AG10803 (cell line): ENCODE results near the gene PML.
A peak's percentile ranks its signal among the peaks of the same experiment; 100 is the strongest.

ENCODE experiments used
- DNase-seq: peaks from one replicate; pipeline ENCODE4 v3.0.0; 2010; ENCODE audit warnings: low read depth
- H3K4me3 ChIP-seq: 2 replicates; pipeline ENCODE4 v1.5.1; 2011; ENCODE audit warnings: mild to moderate bottlenecking, low read length, control low read depth
- CTCF ChIP-seq: conservative IDR thresholded peaks from 2 replicates; pipeline ENCODE4 v1.5.1; 2011; ENCODE audit warnings: mild to moderate bottlenecking, low read length, control low read depth, inconsistent platforms

PML gene

DNA sequence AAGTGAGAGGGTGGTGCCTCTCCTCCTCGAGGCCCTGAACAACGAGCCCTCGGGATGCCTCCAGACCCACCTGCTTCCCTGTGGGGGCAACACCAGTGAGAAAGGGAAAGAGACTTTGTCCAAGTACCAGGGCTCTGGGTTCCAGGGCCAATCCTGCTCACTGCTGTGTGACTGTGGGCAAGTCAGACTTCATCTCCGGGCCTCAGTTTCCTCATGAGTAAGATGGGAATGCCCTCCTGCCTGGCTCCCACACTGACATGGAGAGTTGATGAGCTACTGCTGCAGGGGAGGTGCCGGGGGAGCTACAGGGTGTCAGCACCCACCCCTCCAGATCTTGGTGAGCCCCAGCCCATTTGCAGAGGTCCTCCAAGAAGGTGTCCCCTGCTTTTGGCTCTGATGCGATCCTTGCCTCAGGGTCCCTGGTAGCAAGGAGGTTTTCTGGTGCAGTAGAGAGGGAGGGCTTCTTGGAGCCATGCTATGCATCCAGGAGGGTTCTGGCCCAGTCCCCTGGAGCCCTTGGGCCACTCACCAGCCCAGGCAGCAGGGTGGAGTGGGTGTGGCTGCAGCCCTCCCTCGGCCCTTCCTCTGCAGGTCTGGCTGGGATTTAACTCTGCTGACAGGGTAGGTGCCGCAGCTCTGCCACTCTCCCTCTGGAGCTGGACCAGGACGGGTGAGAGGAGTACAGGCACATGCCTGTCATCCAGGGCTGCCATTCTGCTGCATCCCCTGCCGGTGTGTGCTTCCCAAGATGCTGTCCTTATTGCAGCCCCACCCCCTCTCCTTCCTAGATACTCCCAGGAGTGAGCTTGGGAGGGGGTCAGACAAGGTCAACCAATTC, 41.4 kb upstream of the PML start:
- no peak for TF ChIP-seq CTCF
- no peak overlapping the region for H3K4me3 ChIP-seq
- no peak for DNase-seq

DNA sequence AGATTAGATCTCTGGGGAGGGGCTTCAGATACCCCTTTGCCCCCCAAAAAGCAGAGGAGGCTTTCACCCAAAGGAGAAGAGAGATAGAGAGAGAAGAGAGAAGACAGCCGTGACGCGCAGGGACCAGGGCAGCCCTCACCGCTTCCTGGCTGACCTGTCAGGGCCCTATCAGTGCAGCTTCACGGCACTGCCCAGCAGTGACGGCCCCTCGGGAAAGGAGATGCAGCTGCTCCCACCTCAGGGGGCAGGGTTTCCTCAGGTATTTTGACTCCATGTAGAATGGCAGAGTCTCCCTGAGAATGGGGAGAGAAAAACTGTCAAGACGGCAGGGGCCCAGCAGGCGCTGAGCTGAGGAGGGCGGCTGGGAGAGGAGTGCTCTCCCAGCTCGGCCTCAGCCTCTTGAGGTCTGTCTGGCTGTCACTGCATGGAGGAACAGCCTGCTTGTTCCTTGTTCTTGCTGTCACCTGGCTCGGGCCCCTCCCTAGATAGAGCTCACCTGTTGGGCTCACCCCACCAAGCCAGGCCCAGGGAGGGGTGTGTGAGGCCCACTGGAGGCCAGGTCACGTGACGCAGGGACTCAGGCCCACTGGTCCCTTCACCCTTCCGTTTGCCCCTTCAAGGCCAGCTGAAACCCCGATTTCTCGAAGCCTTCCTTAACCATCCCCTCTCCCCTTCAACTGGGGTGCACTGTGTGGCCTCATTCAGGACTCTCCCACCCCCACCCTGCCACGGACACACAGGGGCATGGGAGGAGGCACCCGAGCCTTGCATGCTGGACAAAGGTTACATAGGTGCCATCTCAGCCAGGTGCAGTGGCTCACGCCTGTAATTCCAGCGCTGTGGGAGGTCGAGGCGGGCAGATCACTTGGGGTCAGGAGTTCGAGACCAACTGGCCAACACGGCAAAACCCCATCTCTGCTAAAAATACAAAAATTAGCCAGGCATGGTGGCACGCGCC, 40.0 kb upstream of the PML start:
- DNase-seq: no peak
- no peak overlapping the region for H3K4me3 ChIP-seq
- TF ChIP-seq CTCF: no peak

DNA sequence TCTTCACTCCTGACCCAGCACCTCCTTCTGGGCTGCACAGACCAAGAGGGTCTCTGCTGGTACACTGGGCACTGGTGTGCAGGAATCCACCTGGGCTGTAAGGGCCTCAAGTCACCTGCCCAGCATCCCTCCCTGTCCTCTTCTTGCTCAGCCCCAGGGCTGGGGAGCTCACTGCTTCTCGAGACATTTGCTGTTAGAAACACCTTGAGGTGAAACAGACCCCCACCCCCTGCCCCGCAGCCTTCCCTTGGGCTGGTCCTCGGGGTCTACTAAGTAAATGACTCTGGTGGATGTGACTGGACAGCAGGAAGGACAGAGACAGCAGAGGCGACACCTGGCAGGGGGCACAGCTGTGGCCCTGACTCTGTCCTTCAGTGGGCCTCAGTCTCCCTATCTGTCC, 39.2 kb upstream of the PML start:
- H3K4me3 ChIP-seq: no peak overlapping the region
- no peak for DNase-seq
- no peak for TF ChIP-seq CTCF

DNA sequence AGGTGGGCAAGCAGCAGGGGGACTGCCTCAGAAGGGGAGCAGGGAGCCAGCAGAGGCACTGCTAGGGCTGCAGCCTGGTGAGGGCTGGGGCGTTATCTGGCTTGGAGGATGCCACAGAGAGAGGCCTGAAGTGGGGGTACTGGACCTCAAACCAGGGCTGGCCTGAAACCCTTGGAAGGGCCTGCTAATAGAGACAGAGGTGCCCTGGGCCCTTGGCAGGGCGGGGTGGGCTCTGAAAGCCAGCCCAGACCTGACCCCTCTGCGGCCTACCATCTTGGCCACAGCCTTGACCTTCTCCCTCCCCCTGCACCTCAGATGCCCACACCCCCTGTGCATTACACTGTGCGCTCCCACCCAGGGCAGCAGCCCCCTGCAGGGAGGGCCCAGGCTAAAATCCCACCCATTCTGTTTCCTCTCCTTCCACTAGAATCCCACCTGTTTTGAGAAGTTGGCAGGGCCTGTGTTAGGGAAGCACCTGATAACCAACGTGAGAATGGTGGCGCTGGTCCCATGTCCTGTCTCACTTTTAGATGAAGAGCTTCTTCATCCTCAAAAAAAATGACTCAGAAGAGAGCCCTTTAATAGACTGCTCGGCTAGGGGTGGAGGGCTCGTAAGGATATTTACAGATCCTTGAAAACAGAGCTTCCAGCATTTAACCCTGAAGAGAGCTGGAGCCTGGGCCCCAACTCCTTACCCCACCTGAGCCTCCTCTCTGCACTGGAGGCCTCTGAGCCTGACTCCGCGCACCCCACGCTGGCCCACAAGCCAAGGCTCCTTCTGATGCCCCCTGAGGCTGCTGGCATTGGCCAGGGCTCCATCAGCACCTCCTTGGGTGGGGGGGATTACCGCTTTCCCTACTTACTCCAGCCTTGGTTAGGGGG, 38.4 kb upstream of the PML start:
- no peak for TF ChIP-seq CTCF
- DNase-seq: no peak

GRCh38 chr15:73956743-73957135, 37.8 kb upstream of the PML start:
- peak; percentile 95 for DNase-seq
- TF ChIP-seq CTCF: no peak
- H3K4me3 ChIP-seq: no peak overlapping the region

More for the DNA sequence above, 38.4 kb upstream of the PML start:
- H3K4me3 ChIP-seq: no peak overlapping the region

DNA sequence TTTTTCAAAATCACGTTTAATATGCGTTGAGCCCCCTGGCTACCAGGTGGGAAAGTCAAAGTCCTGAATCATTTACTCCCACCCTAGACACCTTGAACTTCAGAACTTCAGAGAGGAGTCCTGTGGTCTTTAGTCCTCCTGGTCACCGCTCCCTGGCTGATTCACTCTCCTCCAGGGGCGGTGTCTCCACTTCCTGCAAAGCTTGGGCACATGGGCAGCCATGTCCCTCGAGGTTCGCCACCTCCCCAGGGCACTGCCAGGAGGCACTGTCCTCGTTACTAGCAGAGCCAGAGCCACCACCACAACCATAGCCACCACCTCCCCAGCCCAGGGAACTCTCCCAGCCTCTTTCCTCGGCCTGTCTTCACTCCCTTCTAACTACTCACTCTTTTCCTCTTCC, 37.2 kb upstream of the PML start:
- H3K4me3 ChIP-seq: no peak overlapping the region
- no peak for DNase-seq
- TF ChIP-seq CTCF: no peak
